Measurements from ENCODE around the gene IL34.
"Not testable (repeated sequence)": the region's sequence is repeated elsewhere in the genome, so short reads cannot be mapped to it uniquely, and the experiment has no call there.

The IL34 gene

GRCh38 chr16:70635336-70636016 lies 10.9 kb upstream of the IL34 start:
- TF ChIP-seq ZFX (IDR thresholded peaks at IDR 0.05) (no peak), CTCF (conservative IDR thresholded peaks at IDR 0.05) (no peak)

GRCh38 chr16:70638814-70639792 lies 7.3 kb upstream of the IL34 start:
- no peak overlapping the region for H3K27ac ChIP-seq
- TF ChIP-seq CTCF (conservative IDR thresholded peaks at IDR 0.05) (no peak), ZFX (IDR thresholded peaks at IDR 0.05) (no peak)

More at GRCh38 chr16:70635336-70636016, 10.9 kb upstream of the IL34 start:
- H3K27ac ChIP-seq, result no peak overlapping the region

- TF ChIP-seq ZFX (IDR thresholded peaks at IDR 0.05), result no peak
- TF ChIP-seq CTCF (conservative IDR thresholded peaks at IDR 0.05), result no peak
- H3K27ac ChIP-seq, result no peak overlapping the region
Observed at GRCh38 chr16:70642633-70643032, 3.7 kb upstream of the IL34 start.

- H3K27ac ChIP-seq, result not testable (repeated sequence)
Observed at GRCh38 chr16:70643264-70643663, 3.1 kb upstream of the IL34 start.

- TF ChIP-seq ZFX (IDR thresholded peaks at IDR 0.05), result no peak
- TF ChIP-seq CTCF (conservative IDR thresholded peaks at IDR 0.05), result no peak
- H3K27ac ChIP-seq, result no peak overlapping the region
Observed at GRCh38 chr16:70644763-70645597, 1.4 kb upstream of the IL34 start.

- TF ChIP-seq CTCF (conservative IDR thresholded peaks at IDR 0.05) (no peak), ZFX (IDR thresholded peaks at IDR 0.05) (no peak)
- H3K27ac ChIP-seq, result no peak overlapping the region
Observed at GRCh38 chr16:70647441-70648359, 1.3 kb downstream of the IL34 start.

GRCh38 chr16:70648606-70649005 lies 2.2 kb downstream of the IL34 start:
- TF ChIP-seq ZFX (IDR thresholded peaks at IDR 0.05) (no peak), CTCF (conservative IDR thresholded peaks at IDR 0.05) (no peak)

More at GRCh38 chr16:70648606-70649005, 2.2 kb downstream of the IL34 start:
- no peak overlapping the region for H3K27ac ChIP-seq
